Activated naive CD8-positive, alpha-beta T cell treated with anti-CD3 and anti-CD28 coated beads for 36 hours (primary cell): ENCODE measurements around the gene IGHMBP2. TPM values are rescaled to one million over a fixed set of nuclear protein-coding genes. Genes with fewer than 3 reads are reported as not detected.

Experiments
- DNase-seq: peaks from one replicate; pipeline ENCODE4 v3.0.0; 2021
- H3K27ac Mint-ChIP-seq: one replicate; pipeline ENCODE4 v1.8.0; 2022; ENCODE audit warnings: mild to moderate bottlenecking, moderate library complexity, mixed read lengths
- H3K27me3 Mint-ChIP-seq: one replicate; pipeline ENCODE4 v1.8.0; 2022; ENCODE audit warnings: mild to moderate bottlenecking, mixed read lengths
- H3K36me3 Mint-ChIP-seq: one replicate; pipeline ENCODE4 v1.8.0; 2021; ENCODE audit warnings: mild to moderate bottlenecking, mixed read lengths
- H3K4me1 Mint-ChIP-seq: one replicate; pipeline ENCODE4 v1.8.0; 2021; ENCODE audit warnings: mixed read lengths
- H3K4me3 Mint-ChIP-seq: one replicate; pipeline ENCODE4 v1.8.0; 2022; ENCODE audit warnings: mild to moderate bottlenecking, moderate library complexity, mixed read lengths
- H3K9me3 Mint-ChIP-seq: one replicate; pipeline ENCODE4 v1.8.0; 2022; ENCODE audit warnings: mixed read lengths
- total RNA-seq, 2 experiments: library from RNA; stranded (reverse); gene quantifications; one replicate each; pipeline ENCODE4 v1.2.3, GENCODE V29; 2021

IGHMBP2 gene
- total RNA-seq, 2 experiments from 2014 or later, result 25.5 to 27.0 TPM

DNA sequence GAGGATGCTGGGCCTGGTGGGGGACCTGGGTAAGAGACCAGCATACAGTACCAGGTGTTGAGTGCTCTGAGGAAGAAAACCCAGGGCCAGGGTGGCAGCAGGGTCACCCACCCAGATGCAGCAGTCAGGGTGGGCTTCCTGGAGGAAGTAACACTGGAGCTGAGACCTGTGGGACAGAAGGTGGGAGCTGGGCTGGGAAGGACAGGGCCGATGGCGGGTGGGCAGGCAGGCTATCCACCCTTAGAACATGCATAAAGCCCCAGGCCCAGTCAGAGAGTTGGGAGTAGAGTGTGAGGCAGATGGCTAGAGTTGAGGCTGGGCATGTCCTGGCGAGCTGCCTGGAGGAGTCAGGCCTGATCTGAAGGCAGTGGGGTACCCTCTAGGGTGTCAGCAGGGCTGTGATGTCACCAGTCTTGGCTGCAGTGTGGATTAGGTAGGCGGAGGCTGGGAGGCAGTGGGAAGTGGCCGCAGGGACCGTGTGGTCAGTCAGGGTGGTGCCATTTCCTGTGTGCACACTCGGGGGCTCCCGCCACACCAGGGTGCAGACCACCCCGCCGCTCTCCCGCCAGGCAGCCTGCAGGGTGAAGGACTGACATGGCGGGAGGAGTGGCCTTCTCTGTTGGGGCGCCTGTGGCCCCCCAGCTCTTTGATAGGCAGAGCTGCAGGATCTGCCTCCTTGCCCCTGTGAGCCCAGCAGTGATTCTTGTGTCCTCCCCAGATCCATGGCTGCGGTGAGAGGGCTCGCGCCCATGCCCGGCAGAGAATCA is 35.3 kb downstream of the IGHMBP2 start:
- DNase-seq, result no peak
- no peak overlapping the region for H3K27ac Mint-ChIP-seq
- H3K4me1 Mint-ChIP-seq, result no peaks in the 10 kb centered on the region
- no peaks in the 10 kb centered on the region for H3K9me3 Mint-ChIP-seq
- no peak overlapping the region for H3K4me3 Mint-ChIP-seq
- no peaks in the 10 kb centered on the region for H3K27me3 Mint-ChIP-seq
- no peaks in the 10 kb centered on the region for H3K36me3 Mint-ChIP-seq

DNA sequence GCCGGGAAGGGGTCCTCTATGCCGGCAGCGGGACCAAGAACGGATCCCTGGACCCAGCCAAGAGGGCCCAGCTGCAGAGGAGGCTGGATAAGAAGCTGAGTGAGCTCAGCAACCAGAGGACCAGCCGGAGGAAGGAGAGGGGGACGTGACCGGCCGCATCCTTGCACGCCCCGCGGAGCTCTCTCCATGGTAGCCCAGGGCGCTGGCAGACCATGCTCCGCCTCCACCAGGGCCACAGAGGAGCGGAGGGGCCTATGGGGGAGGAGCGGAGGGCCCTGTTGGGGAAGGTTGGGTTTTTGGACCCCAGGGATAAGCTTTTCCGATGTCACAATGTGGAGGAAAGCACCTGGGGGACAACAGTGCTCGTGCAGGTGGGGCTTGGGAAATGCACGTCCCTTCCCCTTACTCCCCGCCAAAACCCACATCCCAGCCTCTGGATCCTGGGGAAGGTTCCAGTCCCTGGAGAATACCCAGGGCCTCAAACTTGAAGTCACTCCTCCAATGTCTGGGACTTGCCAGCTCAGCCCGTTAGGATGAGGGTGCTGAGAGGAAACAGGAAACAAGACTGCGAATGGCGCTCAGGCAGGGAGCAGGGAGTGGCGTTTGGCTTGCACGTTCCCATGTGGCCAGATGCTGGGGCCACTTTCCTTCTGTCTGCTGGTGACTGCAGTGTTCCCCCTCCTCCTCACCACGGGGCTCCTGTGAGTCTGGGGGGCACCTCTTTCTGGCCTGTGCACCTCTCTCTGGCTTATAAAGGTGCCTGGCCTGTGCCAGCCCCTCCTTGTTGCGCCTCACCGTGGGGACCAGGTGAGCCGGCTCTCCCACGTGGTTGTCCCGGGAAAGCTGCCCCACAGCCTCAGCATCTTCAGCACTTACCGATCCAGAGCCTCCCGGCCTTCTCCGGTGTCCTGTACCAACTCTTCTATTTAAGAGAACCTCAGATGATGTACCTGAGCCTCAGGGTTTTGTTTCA is 36.2 kb downstream of the IGHMBP2 start:
- no peak overlapping the region for H3K27ac Mint-ChIP-seq
- no peaks in the 10 kb centered on the region for H3K27me3 Mint-ChIP-seq
- H3K4me1 Mint-ChIP-seq, result no peaks in the 10 kb centered on the region
- no peak for DNase-seq
- no peak overlapping the region for H3K4me3 Mint-ChIP-seq
- H3K9me3 Mint-ChIP-seq, result no peaks in the 10 kb centered on the region
- H3K36me3 Mint-ChIP-seq, result no peaks in the 10 kb centered on the region

DNA sequence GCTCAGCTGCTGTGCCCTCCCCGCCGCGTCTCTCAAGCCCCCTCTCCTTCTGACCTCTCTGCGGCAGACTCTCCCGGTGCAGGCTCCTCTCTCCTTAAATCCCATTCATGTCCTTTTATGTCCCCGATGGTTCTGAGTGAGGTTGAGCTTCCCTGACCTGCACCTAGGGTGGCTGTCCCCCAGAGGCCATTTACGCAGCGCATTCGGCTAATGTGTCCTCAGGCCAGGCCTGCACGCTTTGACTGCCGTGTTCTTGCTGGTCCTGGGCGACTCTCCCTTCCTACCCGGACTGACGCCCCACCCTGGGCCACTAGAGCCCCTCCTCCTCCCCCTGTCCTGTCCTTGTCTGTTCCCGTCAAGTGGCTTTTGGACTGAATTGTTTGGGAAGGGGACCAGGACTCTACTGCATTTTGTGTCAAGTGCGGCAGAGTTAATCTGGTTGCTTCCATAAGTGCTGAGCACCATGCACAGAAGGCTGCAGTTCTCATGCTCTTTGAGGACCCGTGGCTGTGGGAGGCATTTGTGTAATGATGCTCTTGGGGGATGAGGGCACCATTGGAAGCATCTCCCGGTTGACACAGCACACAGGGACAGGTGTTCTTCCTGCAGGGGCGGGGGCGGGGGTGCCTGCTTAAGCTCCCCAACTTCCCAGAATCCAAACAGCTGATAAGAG is 37.1 kb downstream of the IGHMBP2 start:
- Mint-ChIP-seq H3K27me3 (no peaks in the 10 kb centered on the region), H3K9me3 (no peaks in the 10 kb centered on the region), H3K27ac (no peak overlapping the region)

DNA sequence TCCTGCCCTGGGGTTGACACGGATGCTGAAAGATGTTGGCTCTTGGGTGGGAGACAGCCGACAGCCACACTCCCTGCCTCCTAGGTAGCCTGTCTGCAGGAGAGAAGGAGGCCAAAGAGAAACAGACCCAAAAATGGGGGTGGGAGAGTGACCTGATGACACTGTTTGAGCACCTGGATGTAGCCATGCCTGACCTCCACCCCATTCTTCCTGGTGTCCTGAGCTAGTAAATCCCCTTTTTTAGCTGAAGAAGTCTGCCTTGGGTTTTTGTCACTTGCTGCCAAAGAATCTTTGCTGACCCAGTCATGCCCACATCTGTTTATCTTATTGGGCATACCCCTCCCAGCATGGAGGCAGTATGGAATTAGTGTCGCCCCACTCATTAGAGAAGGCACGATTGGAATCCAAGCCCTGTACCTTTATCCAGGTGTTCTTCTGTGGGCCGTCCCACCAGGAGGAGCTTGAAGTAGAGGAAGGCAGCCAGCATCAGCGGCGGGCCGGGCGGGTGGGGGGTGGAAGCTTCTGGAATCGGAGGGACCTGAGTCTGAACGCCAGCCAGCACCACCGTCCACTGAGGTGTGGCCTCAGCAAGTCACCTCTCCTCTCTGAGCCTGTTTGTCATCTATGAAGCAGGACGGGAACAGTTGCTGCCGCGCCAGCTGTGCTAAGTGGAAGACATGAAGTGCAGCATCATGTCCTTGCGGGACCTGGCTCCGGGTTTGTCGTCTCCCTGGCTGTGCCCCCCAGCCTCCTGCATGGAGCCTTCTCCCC is 37.8 kb downstream of the IGHMBP2 start:
- no peak overlapping the region for H3K4me3 Mint-ChIP-seq

More for the DNA sequence above, 37.1 kb downstream of the IGHMBP2 start:
- Mint-ChIP-seq H3K36me3 (no peaks in the 10 kb centered on the region), H3K4me1 (no peaks in the 10 kb centered on the region), H3K4me3 (no peak overlapping the region)
- DNase-seq, result no peak

DNA sequence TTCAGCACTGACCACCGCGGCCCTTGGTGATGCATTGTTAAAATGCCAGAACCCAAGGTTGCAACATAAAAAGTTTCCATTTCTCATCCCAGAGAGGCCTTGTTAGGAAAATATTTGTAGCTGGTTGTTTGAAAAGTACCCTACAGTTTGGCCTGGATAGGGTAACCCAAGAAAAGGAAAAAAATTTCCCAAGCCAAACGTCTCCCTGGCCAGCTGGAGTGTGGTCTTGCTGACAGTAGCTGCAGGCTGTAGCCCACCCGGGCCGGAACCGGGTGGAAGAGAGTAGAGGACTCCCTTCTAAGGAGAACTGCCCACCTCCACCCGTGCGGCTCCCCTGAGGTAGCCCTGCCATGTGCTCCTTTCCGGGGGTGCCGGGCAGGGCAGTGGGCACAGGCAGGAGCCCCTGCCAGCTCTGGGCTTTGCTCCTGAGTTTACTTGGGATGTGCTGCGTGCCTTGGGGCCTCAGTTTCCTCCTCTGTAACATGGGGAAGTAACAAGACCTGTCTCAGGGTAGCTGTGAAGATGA is 38.5 kb downstream of the IGHMBP2 start:
- no peak for DNase-seq

More for the DNA sequence above, 37.8 kb downstream of the IGHMBP2 start:
- no peaks in the 10 kb centered on the region for H3K36me3 Mint-ChIP-seq
- no peaks in the 10 kb centered on the region for H3K4me1 Mint-ChIP-seq
- H3K9me3 Mint-ChIP-seq, result no peaks in the 10 kb centered on the region
- H3K27me3 Mint-ChIP-seq, result no peaks in the 10 kb centered on the region
- no peak overlapping the region for H3K27ac Mint-ChIP-seq
- no peak for DNase-seq

DNA sequence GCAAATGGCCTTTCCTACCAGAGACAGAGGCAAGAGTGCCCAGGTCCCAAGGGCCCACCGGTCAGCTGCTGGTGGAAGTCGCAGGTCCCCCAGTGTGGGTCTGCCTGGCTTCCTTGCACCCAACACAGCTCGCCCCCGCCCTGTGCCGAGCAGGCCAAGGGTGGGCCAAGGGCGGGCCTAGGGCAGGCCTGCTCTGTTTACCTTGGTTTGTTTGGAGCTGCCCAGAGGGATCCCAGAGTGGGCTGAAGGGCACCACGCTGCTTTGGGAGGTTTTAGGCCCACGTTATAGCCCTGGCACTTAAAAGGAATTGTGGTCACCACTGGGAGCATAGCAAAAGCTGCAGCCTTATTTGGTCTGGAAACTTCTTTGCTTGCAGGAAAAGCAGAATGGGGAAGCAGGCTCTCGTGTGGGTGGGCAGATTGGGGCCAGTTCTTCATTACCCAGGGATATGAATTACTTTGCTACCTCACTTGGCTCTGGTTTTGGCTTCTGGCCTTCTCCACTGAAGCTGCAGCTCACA is 39.1 kb downstream of the IGHMBP2 start:
- Mint-ChIP-seq H3K4me1 (no peaks in the 10 kb centered on the region), H3K27me3 (no peaks in the 10 kb centered on the region), H3K27ac (no peak overlapping the region), H3K4me3 (no peak overlapping the region), H3K36me3 (no peaks in the 10 kb centered on the region), H3K9me3 (no peaks in the 10 kb centered on the region)
- no peak for DNase-seq

More for the DNA sequence above, 38.5 kb downstream of the IGHMBP2 start:
- Mint-ChIP-seq H3K36me3 (no peaks in the 10 kb centered on the region), H3K9me3 (no peaks in the 10 kb centered on the region), H3K27ac (no peak overlapping the region), H3K27me3 (no peaks in the 10 kb centered on the region), H3K4me3 (no peak overlapping the region), H3K4me1 (no peaks in the 10 kb centered on the region)

DNA sequence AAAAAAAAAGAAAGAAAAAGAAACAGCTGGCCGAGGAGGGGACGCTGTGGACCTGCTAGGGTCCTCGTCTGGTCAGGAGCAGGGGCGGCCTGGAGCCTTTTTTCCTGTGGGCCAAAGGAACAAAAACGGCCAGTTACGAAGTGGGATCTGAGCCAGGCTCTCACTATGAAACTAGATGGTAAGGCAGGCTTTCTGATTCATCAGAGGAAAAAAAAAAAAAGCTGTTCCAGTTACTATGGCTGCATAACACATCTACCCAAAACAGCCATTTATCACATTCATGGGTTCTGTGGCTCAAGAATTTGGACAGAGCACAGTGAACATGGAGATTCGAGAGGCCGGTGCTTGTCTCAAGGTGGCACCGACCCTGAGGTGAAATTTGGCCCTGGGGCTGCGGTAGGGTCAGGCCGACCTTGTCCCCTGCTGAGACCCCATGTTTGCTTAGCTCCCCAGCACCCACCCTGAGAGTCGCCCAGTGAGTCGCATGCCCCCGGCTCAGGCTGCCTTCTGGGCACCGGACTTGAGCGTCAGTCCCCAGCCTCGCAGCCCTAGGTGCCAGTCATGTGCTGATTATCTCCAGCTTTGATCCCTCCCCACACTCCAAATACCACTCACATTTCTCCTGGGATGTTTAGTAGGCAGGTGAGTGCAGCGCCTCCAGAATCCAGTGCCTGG is 42.9 kb downstream of the IGHMBP2 start:
- H3K4me3 Mint-ChIP-seq, result no peak overlapping the region
- no peaks in the 10 kb centered on the region for H3K9me3 Mint-ChIP-seq
- H3K27me3 Mint-ChIP-seq, result no peaks in the 10 kb centered on the region
- no peak overlapping the region for H3K27ac Mint-ChIP-seq
- no peak for DNase-seq
- H3K36me3 Mint-ChIP-seq, result no peaks in the 10 kb centered on the region
- H3K4me1 Mint-ChIP-seq, result no peaks in the 10 kb centered on the region

DNA sequence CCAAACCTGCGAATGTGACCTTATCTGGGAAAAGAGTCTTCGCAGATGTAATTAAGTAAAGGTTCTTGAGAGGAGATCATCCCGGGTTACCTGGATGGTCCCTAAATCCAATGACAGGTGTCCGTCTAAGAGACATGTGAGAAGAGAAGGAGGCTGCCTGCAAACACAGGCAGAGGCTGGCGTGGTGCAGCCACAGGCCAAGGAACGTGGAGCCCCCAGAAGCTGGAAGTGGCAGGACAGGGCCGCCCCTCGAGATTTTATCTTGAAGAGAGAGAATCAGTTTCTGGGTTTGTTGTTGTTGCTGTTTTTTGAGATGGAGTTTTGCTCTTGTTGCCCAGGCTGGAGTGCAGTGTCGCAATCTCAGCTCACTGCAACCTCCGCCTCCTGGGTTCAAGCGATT is 43.5 kb downstream of the IGHMBP2 start:
- H3K9me3 Mint-ChIP-seq, result no peaks in the 10 kb centered on the region
- no peak overlapping the region for H3K27ac Mint-ChIP-seq
- DNase-seq, result no peak
- no peak overlapping the region for H3K4me3 Mint-ChIP-seq
- no peaks in the 10 kb centered on the region for H3K27me3 Mint-ChIP-seq
- H3K4me1 Mint-ChIP-seq, result no peaks in the 10 kb centered on the region
- H3K36me3 Mint-ChIP-seq, result no peaks in the 10 kb centered on the region

DNA sequence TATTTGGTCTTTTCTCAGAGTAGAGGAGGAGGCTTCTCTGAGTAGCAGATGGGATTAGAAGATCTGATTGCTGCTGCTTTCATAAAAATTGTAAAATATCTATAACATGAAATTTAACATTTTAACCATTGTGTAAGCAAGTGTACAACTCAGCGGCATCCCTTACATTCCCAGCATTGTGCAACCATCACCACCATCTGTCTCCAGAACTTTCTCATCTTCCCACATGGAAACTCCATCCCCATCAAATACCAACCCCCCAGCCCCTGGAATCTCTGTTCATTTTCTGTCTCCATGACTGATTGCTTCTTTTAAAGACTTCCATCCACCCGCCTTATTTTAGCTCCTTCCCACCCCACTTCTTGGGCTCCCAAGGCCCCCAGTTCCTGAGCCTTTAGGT is 44.8 kb downstream of the IGHMBP2 start:
- no peak for DNase-seq
- H3K27me3 Mint-ChIP-seq, result no peaks in the 10 kb centered on the region
- no peaks in the 10 kb centered on the region for H3K9me3 Mint-ChIP-seq
- H3K27ac Mint-ChIP-seq, result no peak overlapping the region
- no peaks in the 10 kb centered on the region for H3K4me1 Mint-ChIP-seq
- H3K36me3 Mint-ChIP-seq, result no peaks in the 10 kb centered on the region
- H3K4me3 Mint-ChIP-seq, result no peak overlapping the region

DNA sequence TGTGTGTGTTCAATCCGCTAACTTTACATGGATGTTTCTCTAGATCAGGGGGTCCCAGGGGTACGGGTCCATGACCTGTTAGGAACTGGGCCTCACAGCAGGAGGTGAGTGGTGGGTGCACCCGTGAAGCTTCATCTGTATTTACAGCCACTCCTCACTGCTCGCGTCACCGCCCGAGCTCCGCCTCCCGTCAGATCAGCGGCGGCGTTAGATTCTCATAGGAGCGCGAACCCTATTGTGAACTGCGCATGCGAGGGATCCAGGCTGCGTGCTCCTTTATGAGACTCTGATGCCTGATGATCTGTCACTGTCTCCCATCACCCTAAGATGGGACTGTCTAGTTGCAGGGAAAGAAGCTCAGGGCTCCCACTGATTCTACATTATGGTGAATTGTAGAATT is 45.2 kb downstream of the IGHMBP2 start:
- Mint-ChIP-seq H3K27ac (no peak overlapping the region), H3K4me3 (no peak overlapping the region), H3K9me3 (no peaks in the 10 kb centered on the region), H3K4me1 (no peaks in the 10 kb centered on the region), H3K27me3 (no peaks in the 10 kb centered on the region), H3K36me3 (no peaks in the 10 kb centered on the region)
- no peak for DNase-seq

DNA sequence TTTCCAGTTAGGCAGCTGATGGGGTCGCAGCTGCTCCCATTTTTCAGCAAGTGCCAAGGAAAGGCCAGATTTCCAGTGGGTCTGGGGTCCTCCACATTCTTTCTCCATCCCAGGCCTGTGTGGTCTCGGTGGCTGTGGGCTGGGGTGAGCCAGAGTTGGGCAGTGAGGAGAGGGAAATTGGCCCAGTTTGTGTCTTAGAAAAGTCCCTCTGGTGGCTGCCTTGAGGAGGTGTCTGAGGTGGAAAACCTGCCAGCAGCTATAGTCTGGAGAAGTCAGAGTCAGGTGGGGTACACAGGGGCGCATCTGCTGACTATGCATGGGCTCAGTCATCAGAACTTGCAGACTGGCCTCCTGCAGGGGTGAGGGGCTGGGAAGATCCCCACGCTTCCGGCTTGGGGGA is 46.6 kb downstream of the IGHMBP2 start:
- no peaks in the 10 kb centered on the region for H3K36me3 Mint-ChIP-seq
- H3K4me3 Mint-ChIP-seq, result no peak overlapping the region
- H3K27me3 Mint-ChIP-seq, result no peaks in the 10 kb centered on the region
- no peaks in the 10 kb centered on the region for H3K9me3 Mint-ChIP-seq
- H3K4me1 Mint-ChIP-seq, result peaks cover 1% of the 10 kb centered on the region
- DNase-seq, result no peak
- no peak overlapping the region for H3K27ac Mint-ChIP-seq

DNA sequence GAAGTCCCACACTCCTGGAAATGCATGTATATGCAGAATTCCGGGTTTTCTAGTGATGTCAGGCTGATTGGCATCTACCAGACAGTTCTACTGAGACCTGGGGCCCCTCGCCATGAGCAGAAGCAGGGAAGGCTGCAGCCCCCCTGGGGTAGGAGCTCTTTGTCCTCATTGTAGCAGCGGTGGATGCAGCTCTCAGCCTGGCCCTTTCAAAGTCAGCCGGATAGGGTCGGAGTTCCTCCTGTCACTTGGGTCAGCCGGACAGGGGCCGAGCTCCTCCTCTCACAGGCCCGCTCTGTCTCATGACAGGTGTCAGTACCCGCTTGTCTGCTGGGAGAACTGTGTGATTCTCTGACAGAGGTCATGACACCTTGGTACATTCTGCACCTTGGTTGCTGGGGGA is 47.1 kb downstream of the IGHMBP2 start:
- H3K4me1 Mint-ChIP-seq, result peaks cover 5% of the 10 kb centered on the region
- H3K9me3 Mint-ChIP-seq, result no peaks in the 10 kb centered on the region
- no peaks in the 10 kb centered on the region for H3K36me3 Mint-ChIP-seq
- no peak for DNase-seq
- no peaks in the 10 kb centered on the region for H3K27me3 Mint-ChIP-seq
- no peak overlapping the region for H3K4me3 Mint-ChIP-seq
- no peak overlapping the region for H3K27ac Mint-ChIP-seq

DNA sequence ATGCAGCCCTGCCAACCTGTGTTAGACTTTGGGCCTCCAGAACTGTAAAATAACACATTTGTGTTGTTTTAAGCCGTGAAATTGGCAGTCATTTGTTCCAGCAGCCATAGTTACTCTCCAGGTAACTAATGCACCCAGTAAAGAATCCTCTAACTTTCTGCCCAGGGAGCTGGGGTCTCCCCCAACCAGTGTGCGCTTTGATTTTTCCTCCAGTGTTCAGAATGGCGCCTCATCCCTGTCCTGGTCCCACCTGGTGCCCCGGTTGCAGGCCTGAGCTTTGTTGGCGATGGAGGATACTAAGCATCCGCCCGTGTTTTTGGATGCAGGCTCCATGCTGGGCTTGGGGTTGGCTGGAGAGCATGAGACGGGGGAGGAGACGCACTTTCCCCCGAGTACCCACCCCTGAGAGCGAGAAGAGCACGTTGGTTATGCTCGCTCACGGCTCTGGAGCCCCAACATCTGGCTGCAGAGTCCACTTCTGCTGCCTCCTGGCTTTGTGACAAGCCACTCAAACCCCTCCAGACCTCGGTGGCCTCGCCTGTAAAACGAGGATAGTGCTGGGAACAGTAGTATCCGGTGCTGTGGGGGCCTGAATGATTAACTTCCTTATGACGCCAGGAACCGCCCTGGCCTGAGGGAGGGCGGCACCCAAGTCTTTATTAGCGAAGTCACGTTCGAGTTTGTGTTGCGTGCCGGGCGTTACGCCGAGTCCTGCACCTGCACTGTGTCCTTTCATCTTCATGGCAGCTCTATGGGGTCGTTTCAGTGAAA is 51.3 kb downstream of the IGHMBP2 start:
- H3K9me3 Mint-ChIP-seq, result no peaks in the 10 kb centered on the region
- no peaks in the 10 kb centered on the region for H3K36me3 Mint-ChIP-seq
- no peak overlapping the region for H3K4me3 Mint-ChIP-seq
- H3K27ac Mint-ChIP-seq, result no peak overlapping the region
- DNase-seq, result no peak
- H3K27me3 Mint-ChIP-seq, result peaks cover 3% of the 10 kb centered on the region
- peaks cover 5% of the 10 kb centered on the region for H3K4me1 Mint-ChIP-seq
